MG63 (cell line): ENCODE data around the gene LDHD. TPM values are rescaled to one million over a fixed set of nuclear protein-coding genes. Genes with fewer than 3 reads are reported as not detected.

Experiments used
- DNase-seq: peaks from one replicate; pipeline ENCODE4 v3.0.0-alpha.2; 2020
- H3K27me3 ChIP-seq: fragments of 250-450 bp; sonication (Bioruptor Pico); 2 replicates; pipeline ENCODE4 v1.5.1; 2020; ENCODE audit warnings: mild to moderate bottlenecking, moderate library complexity
- H3K36me3 ChIP-seq: fragments of 250-450 bp; sonication (Bioruptor Pico); 2 replicates; pipeline ENCODE4 v1.5.1; 2020; ENCODE audit warnings: mild to moderate bottlenecking, moderate library complexity
- H3K4me3 ChIP-seq: fragments of 250-450 bp; sonication (Bioruptor Pico); 2 replicates; pipeline ENCODE4 v1.5.1; 2020; ENCODE audit warnings: mild to moderate bottlenecking, moderate library complexity
- H3K9me3 ChIP-seq: fragments of 250-450 bp; sonication (Bioruptor Pico); 2 replicates; pipeline ENCODE4 v1.5.1; 2020; ENCODE audit warnings: mild to moderate bottlenecking, moderate library complexity
- total RNA-seq: library from RNA; depleted of rRNA; stranded (reverse); fragments of >200 nt; shearing (Covaris generic); gene quantifications from 2 replicates; pipeline ENCODE4 v1.2.3, GENCODE V29; 2014; ENCODE audit warnings: low replicate concordance

Gene LDHD
- total RNA-seq, 1 experiment from 2014 or later, result not detected

DNA sequence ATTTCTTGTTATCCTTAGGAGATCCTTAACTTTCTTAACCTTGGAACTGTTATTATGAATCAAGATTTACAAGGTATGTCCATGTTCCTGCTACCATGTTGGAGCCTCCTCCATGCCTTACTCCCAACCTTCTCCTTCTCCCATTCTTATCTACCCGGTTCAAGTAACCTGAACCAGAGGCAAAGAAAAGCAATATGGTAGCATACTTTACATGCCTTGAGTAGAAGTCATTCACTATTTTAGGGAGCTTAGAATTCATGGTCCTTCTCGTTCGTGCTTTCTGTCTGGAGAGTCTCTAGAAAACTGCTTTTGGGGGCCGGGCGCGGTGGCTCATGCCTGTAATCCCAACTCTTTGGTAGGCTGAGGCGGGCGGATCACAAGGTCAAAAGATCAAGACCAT is 37.7 kb downstream of the LDHD start:
- H3K4me3 ChIP-seq, result no peak overlapping the region
- no peaks in the 10 kb centered on the region for H3K36me3 ChIP-seq
- no peaks in the 10 kb centered on the region for H3K27me3 ChIP-seq
- DNase-seq, result no peak
- H3K9me3 ChIP-seq, result no peaks in the 10 kb centered on the region

- Histone ChIP-seq H3K36me3 (no peaks in the 10 kb centered on the region), H3K27me3 (no peaks in the 10 kb centered on the region), H3K4me3 (no peak overlapping the region), H3K9me3 (no peaks in the 10 kb centered on the region)
- DNase-seq, result no peak
Observed at GRCh38 chr16:75075688-75076268, 40.8 kb downstream of the LDHD start.

GRCh38 chr16:75074920-75075687 is 41.5 kb downstream of the LDHD start:
- no peaks in the 10 kb centered on the region for H3K27me3 ChIP-seq
- no peaks in the 10 kb centered on the region for H3K9me3 ChIP-seq
- no peak for DNase-seq
- no peaks in the 10 kb centered on the region for H3K36me3 ChIP-seq
- H3K4me3 ChIP-seq, result no peak overlapping the region

- H3K9me3 ChIP-seq, result no peaks in the 10 kb centered on the region
- no peak for DNase-seq
- no peaks in the 10 kb centered on the region for H3K27me3 ChIP-seq
- H3K36me3 ChIP-seq, result no peaks in the 10 kb centered on the region
- H3K4me3 ChIP-seq, result no peak overlapping the region
Observed at GRCh38 chr16:75074304-75074793, 42.2 kb downstream of the LDHD start.

- no peaks in the 10 kb centered on the region for H3K27me3 ChIP-seq
- no peaks in the 10 kb centered on the region for H3K36me3 ChIP-seq
- H3K9me3 ChIP-seq, result no peaks in the 10 kb centered on the region
- no peak for DNase-seq
- no peak overlapping the region for H3K4me3 ChIP-seq
Observed at GRCh38 chr16:75073545-75074303, 42.9 kb downstream of the LDHD start.

GRCh38 chr16:75072239-75072947 is 44.2 kb downstream of the LDHD start:
- Histone ChIP-seq H3K27me3 (no peaks in the 10 kb centered on the region), H3K36me3 (no peaks in the 10 kb centered on the region), H3K9me3 (no peaks in the 10 kb centered on the region), H3K4me3 (no peak overlapping the region)
- no peak for DNase-seq

- no peaks in the 10 kb centered on the region for H3K9me3 ChIP-seq
- H3K36me3 ChIP-seq, result no peaks in the 10 kb centered on the region
- no peaks in the 10 kb centered on the region for H3K27me3 ChIP-seq
- no peak overlapping the region for H3K4me3 ChIP-seq
- no peak for DNase-seq
Observed at GRCh38 chr16:75071621-75072020, 45.0 kb downstream of the LDHD start.

DNA sequence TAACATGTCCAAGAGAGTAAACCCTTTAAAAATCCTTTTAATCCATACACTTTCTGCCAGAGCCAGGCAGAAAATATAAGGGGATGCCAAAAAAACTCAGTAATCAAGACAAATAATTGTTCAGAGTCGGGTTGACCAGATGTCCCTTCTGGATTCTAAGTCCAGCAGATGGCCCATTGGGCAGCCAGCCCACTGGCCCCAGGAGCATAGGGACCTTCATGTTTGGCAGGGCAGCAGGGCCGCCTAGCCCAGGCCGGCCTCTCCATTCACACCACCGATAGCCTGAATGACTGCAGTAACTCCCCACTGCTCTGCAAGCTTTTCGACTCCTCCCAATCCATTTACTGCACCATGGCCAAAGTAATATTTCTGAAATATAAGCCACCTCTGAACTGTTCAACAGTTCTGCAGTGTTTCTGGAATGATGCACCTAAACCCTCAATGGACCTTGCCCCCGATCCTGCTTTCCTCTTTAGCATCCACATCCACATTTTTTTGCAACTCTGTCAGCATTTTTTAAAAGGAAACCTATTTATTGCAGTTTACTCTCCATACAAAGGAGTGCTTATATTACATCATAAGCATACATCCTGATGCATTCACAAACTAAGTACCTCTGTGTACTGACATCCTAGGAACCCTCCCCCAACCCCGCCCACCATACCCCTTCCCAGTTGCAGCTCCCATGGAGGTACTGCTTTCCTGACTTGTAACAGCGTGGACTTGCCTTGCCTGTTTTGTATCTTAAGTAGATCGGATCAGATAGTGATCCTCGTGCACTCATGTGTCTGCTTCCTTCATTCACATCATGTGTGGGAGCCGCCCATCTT is 46.4 kb downstream of the LDHD start:
- Histone ChIP-seq H3K27me3 (no peaks in the 10 kb centered on the region), H3K36me3 (no peaks in the 10 kb centered on the region), H3K4me3 (no peak overlapping the region), H3K9me3 (no peaks in the 10 kb centered on the region)
- DNase-seq, result no peak

GRCh38 chr16:75068085-75069031 is 48.2 kb downstream of the LDHD start:
- H3K4me3 ChIP-seq, result no peak overlapping the region
- H3K36me3 ChIP-seq, result no peaks in the 10 kb centered on the region
- DNase-seq, result no peak
- no peaks in the 10 kb centered on the region for H3K27me3 ChIP-seq
- H3K9me3 ChIP-seq, result no peaks in the 10 kb centered on the region

- H3K27me3 ChIP-seq, result no peaks in the 10 kb centered on the region
- no peak overlapping the region for H3K4me3 ChIP-seq
- DNase-seq, result no peak
- no peaks in the 10 kb centered on the region for H3K9me3 ChIP-seq
- H3K36me3 ChIP-seq, result no peaks in the 10 kb centered on the region
Observed at GRCh38 chr16:75066861-75067447, 49.6 kb downstream of the LDHD start.

- no peak for DNase-seq
- Histone ChIP-seq H3K27me3 (no peaks in the 10 kb centered on the region), H3K9me3 (no peaks in the 10 kb centered on the region), H3K4me3 (no peak overlapping the region), H3K36me3 (no peaks in the 10 kb centered on the region)
Observed at GRCh38 chr16:75065521-75066149, 50.9 kb downstream of the LDHD start.

GRCh38 chr16:75065149-75065505 is 51.5 kb downstream of the LDHD start:
- no peak for DNase-seq
- no peak overlapping the region for H3K4me3 ChIP-seq
- H3K36me3 ChIP-seq, result no peaks in the 10 kb centered on the region
- H3K27me3 ChIP-seq, result no peaks in the 10 kb centered on the region
- no peaks in the 10 kb centered on the region for H3K9me3 ChIP-seq

GRCh38 chr16:75064403-75065148 is 52.0 kb downstream of the LDHD start:
- DNase-seq, result no peak
- Histone ChIP-seq H3K9me3 (no peaks in the 10 kb centered on the region), H3K4me3 (no peak overlapping the region), H3K27me3 (no peaks in the 10 kb centered on the region), H3K36me3 (no peaks in the 10 kb centered on the region)

GRCh38 chr16:75063549-75064088 is 53.0 kb downstream of the LDHD start:
- H3K36me3 ChIP-seq, result no peaks in the 10 kb centered on the region
- no peak overlapping the region for H3K4me3 ChIP-seq
- no peak for DNase-seq
- H3K9me3 ChIP-seq, result no peaks in the 10 kb centered on the region
- H3K27me3 ChIP-seq, result no peaks in the 10 kb centered on the region
